Effector memory CD8-positive, alpha-beta T cell (primary cell): Measurements from ENCODE around the gene COA8.

Experiments
- ATAC-seq: fragments of 150-1000 bp; cut with Tn5 transposase; replicated peaks from 2 replicates; pipeline ENCODE4 v1.10.0; 2021; ENCODE audit warnings: mild to moderate bottlenecking, moderate library complexity
- DNase-seq, 3 experiments: peaks; one replicate each; pipeline ENCODE4 v3.0.0; 2021
- H3K27ac Mint-ChIP-seq, 2 donors: one replicate each; pipeline ENCODE4 v1.8.0; 2022; ENCODE audit warnings: mild to moderate bottlenecking in 2 of 2, mixed read lengths in 2 of 2, moderate library complexity in 2 of 2
- H3K27me3 Mint-ChIP-seq, 2 donors: one replicate each; pipeline ENCODE4 v1.8.0; 2022; ENCODE audit warnings: mixed read lengths in 2 of 2
- H3K36me3 Mint-ChIP-seq: one replicate; pipeline ENCODE4 v1.8.0; 2022; ENCODE audit warnings: mild to moderate bottlenecking, moderate library complexity, mixed read lengths; ENCODE audit not compliant: insufficient read depth
- H3K4me1 Mint-ChIP-seq, 2 donors: one replicate each; pipeline ENCODE4 v1.8.0; 2022; ENCODE audit warnings: low read depth in 2 of 2, mixed read lengths in 2 of 2
- H3K4me3 Mint-ChIP-seq, 2 donors: one replicate each; pipeline ENCODE4 v1.8.0; 2022; ENCODE audit warnings: mild to moderate bottlenecking in 2 of 2, mixed read lengths in 2 of 2, moderate library complexity in 2 of 2
- H3K9me3 Mint-ChIP-seq, 2 donors: one replicate each; pipeline ENCODE4 v1.8.0; 2022; ENCODE audit warnings: mixed read lengths in 2 of 2
- total RNA-seq, 9 experiments: gene quantifications; one replicate each; lab custom pipeline; 2026; lab: John Stamatoyannopoulos, UW

The COA8 gene
- total RNA-seq, result 6.5 to 16.0 (median 13.1) reads per million in 9 experiments

- Mint-ChIP-seq H3K4me1 (peaks cover 37 to 38% of the 10 kb centered on the region in 2 donors), H3K27ac (peak within 1 kb of the TSS; percentile 94), H3K9me3 (no peaks in the 10 kb centered on the region), H3K36me3 (peaks cover 48% of the 10 kb centered on the region), H3K4me3 (peak within 1 kb of the TSS; percentile 95 to 98), H3K27me3 (no peaks in the 10 kb centered on the region)
- ATAC-seq (peak; percentile 84), DNase-seq (peak; percentile 79 to 86 (median 83))
Observed at GRCh38 chr14:103562429-103563225, at the start of gene COA8, which contains the start of gene BAG5. Gene COA8, plus strand, starts transcription at chr14:103562960. Its CDS starts 42 bp downstream, at chr14:103563002. Gene BAG5, minus strand, starts transcription at chr14:103562657. Its CDS starts 1,493 bp downstream, at chr14:103561164.

GRCh38 chr14:103514596-103515421 lies 48.0 kb upstream of the COA8 start:
- no peaks in the 10 kb centered on the region for H3K9me3 Mint-ChIP-seq
- H3K27me3 Mint-ChIP-seq, result no peaks in the 10 kb centered on the region
- H3K27ac Mint-ChIP-seq, result peak overlapping the region in 1 of 2 donors; percentile 44
- H3K4me1 Mint-ChIP-seq, result peaks cover under 1 to 12% of the 10 kb centered on the region in 2 donors
- no peak overlapping the region for H3K4me3 Mint-ChIP-seq
- ATAC-seq (no peak), DNase-seq (no peak)
- H3K36me3 Mint-ChIP-seq, result peaks cover 17% of the 10 kb centered on the region

GRCh38 chr14:103516426-103517173 lies 46.2 kb upstream of the COA8 start:
- Mint-ChIP-seq H3K27ac (no peak overlapping the region), H3K4me1 (peaks cover 0 to 12% of the 10 kb centered on the region in 2 donors), H3K27me3 (no peaks in the 10 kb centered on the region), H3K36me3 (peaks cover 5% of the 10 kb centered on the region), H3K9me3 (no peaks in the 10 kb centered on the region), H3K4me3 (no peak overlapping the region)
- DNase-seq (no peak), ATAC-seq (no peak)

GRCh38 chr14:103517174-103517566 lies 45.6 kb upstream of the COA8 start:
- H3K9me3 Mint-ChIP-seq, result no peaks in the 10 kb centered on the region
- no peak overlapping the region for H3K4me3 Mint-ChIP-seq
- H3K27ac Mint-ChIP-seq, result peak overlapping the region in 1 of 2 donors; percentile 79

GRCh38 chr14:103517721-103518421 lies 44.9 kb upstream of the COA8 start:
- peaks cover 0 to 12% of the 10 kb centered on the region in 2 donors for H3K4me1 Mint-ChIP-seq
- peaks cover 5% of the 10 kb centered on the region for H3K36me3 Mint-ChIP-seq
- H3K27me3 Mint-ChIP-seq, result no peaks in the 10 kb centered on the region
- H3K27ac Mint-ChIP-seq, result peak overlapping the region in 1 of 2 donors; percentile 79
- ATAC-seq (no peak), DNase-seq (no peak)
- no peaks in the 10 kb centered on the region for H3K9me3 Mint-ChIP-seq
- no peak overlapping the region for H3K4me3 Mint-ChIP-seq

More at GRCh38 chr14:103517174-103517566, 45.6 kb upstream of the COA8 start:
- no peaks in the 10 kb centered on the region for H3K27me3 Mint-ChIP-seq
- ATAC-seq (no peak), DNase-seq (no peak)
- peaks cover 0 to 12% of the 10 kb centered on the region in 2 donors for H3K4me1 Mint-ChIP-seq
- H3K36me3 Mint-ChIP-seq, result peaks cover 5% of the 10 kb centered on the region

- ATAC-seq (peak; percentile 25), DNase-seq (peak; percentile 57 to 61 (median 58))
- Mint-ChIP-seq H3K36me3 (peaks cover 5% of the 10 kb centered on the region), H3K4me3 (peak overlapping the region; percentile 52 to 67), H3K27ac (no peak overlapping the region), H3K27me3 (no peaks in the 10 kb centered on the region), H3K4me1 (peaks cover 0 to 12% of the 10 kb centered on the region in 2 donors), H3K9me3 (no peaks in the 10 kb centered on the region)
Observed at GRCh38 chr14:103518422-103519042, 44.2 kb upstream of the COA8 start.

- no peaks in the 10 kb centered on the region for H3K9me3 Mint-ChIP-seq
- no peaks in the 10 kb centered on the region for H3K27me3 Mint-ChIP-seq
- DNase-seq (no peak), ATAC-seq (no peak)
- peaks cover 0 to 12% of the 10 kb centered on the region in 2 donors for H3K4me1 Mint-ChIP-seq
- no peak overlapping the region for H3K27ac Mint-ChIP-seq
- peak overlapping the region; percentile 52 to 67 for H3K4me3 Mint-ChIP-seq
- peaks cover 5% of the 10 kb centered on the region for H3K36me3 Mint-ChIP-seq
Observed at GRCh38 chr14:103519043-103519836, 43.5 kb upstream of the COA8 start.

GRCh38 chr14:103519837-103520212 lies 42.9 kb upstream of the COA8 start:
- H3K36me3 Mint-ChIP-seq, result peaks cover 5% of the 10 kb centered on the region
- peak overlapping the region; percentile 44 to 67 for H3K4me3 Mint-ChIP-seq
- H3K4me1 Mint-ChIP-seq, result peaks cover 0 to 9% of the 10 kb centered on the region in 2 donors
- ATAC-seq (no peak), DNase-seq (no peak)
- H3K27me3 Mint-ChIP-seq, result no peaks in the 10 kb centered on the region
- H3K27ac Mint-ChIP-seq, result no peak overlapping the region
- no peaks in the 10 kb centered on the region for H3K9me3 Mint-ChIP-seq

- H3K4me1 Mint-ChIP-seq, result peaks cover 0 to 9% of the 10 kb centered on the region in 2 donors
- DNase-seq, result no peak
- peaks cover 5% of the 10 kb centered on the region for H3K36me3 Mint-ChIP-seq
- no peak overlapping the region for H3K27ac Mint-ChIP-seq
- H3K27me3 Mint-ChIP-seq, result no peaks in the 10 kb centered on the region
- H3K4me3 Mint-ChIP-seq, result peak overlapping the region; percentile 44 to 67
- no peak for ATAC-seq
- H3K9me3 Mint-ChIP-seq, result no peaks in the 10 kb centered on the region
Observed at GRCh38 chr14:103520269-103520656, 42.5 kb upstream of the COA8 start.

GRCh38 chr14:103520657-103521437 lies 41.9 kb upstream of the COA8 start:
- Mint-ChIP-seq H3K4me3 (peak overlapping the region; percentile 44 to 67), H3K27me3 (no peaks in the 10 kb centered on the region), H3K36me3 (peaks cover 4% of the 10 kb centered on the region), H3K27ac (no peak overlapping the region), H3K4me1 (peaks cover 0 to 11% of the 10 kb centered on the region in 2 donors), H3K9me3 (no peaks in the 10 kb centered on the region)
- peak; percentile 63 to 72 (median 64) for DNase-seq
- peak; percentile 80 for ATAC-seq

- Mint-ChIP-seq H3K4me1 (peaks cover 0 to 13% of the 10 kb centered on the region in 2 donors), H3K36me3 (peaks cover 2% of the 10 kb centered on the region), H3K4me3 (peak overlapping the region; percentile 44 to 67), H3K27me3 (no peaks in the 10 kb centered on the region), H3K9me3 (no peaks in the 10 kb centered on the region), H3K27ac (no peak overlapping the region)
- DNase-seq (peak in 1 of 3 experiments; percentile 14), ATAC-seq (peak; percentile 37)
Observed at GRCh38 chr14:103521438-103521950, 41.3 kb upstream of the COA8 start.
